H1 (cell line): ENCODE data around the gene VSIR. TPM values are rescaled to one million over a fixed set of nuclear protein-coding genes. Genes with fewer than 3 reads are reported as not detected.

Source experiments
- CTCF ChIA-PET: fragments of 300-600 bp; sonication (Branson Sonifier 250); formaldehyde crosslinking; loops from one replicate; lab custom pipeline; 2021; ENCODE audit not compliant: partially characterized antibody; lab: Charles Lee
- POLR2A ChIA-PET: fragments of 300-600 bp; sonication (Branson Sonifier 250); formaldehyde crosslinking; loops from one replicate; lab custom pipeline; 2021; ENCODE audit warnings: inconsistent platforms; ENCODE audit not compliant: partially characterized antibody; lab: Charles Lee
- DNase-seq, 2 experiments: peaks; one replicate each; pipeline versions ENCODE4 v3.0.0 to v3.0.0-alpha.2; 2010 to 2022; ENCODE audit warnings: low spot score in 2 of 2, low read depth in 1 of 2, mixed read lengths in 1 of 2
- FAIRE-seq: peaks from 2 replicates; lab custom pipeline; 2011; peaks lifted over from hg19 to GRCh38; lab: Jason Lieb, UNC
- H2AFZ ChIP-seq: 2 replicates; pipeline ENCODE4 v1.8.1; 2012; ENCODE audit warnings: low read length, inconsistent platforms
- H2AK5ac ChIP-seq: 2 replicates; pipeline ENCODE4 v1.6.1; 2013; ENCODE audit warnings: low read depth, low read length
- H2BK120ac ChIP-seq: replicated peaks from 2 replicates; pipeline ENCODE3; 2013; ENCODE audit warnings: low read depth, low read length, inconsistent platforms
- H2BK12ac ChIP-seq: 2 replicates; pipeline ENCODE4 v1.6.1; 2013; ENCODE audit warnings: low read depth, low read length
- H2BK15ac ChIP-seq: 2 replicates; pipeline ENCODE4 v1.6.1; 2013; ENCODE audit warnings: low read length
- H2BK20ac ChIP-seq: 2 replicates; pipeline ENCODE4 v1.6.1; 2013; ENCODE audit warnings: low read length
- H2BK5ac ChIP-seq: 2 replicates; pipeline ENCODE4 v1.6.1; 2013; ENCODE audit warnings: low read depth, low read length
- H3K14ac ChIP-seq: 2 replicates; pipeline ENCODE4 v1.6.1; 2013; ENCODE audit warnings: inconsistent platforms; ENCODE audit not compliant: insufficient read length
- H3K18ac ChIP-seq: 2 replicates; pipeline ENCODE4 v1.6.1; 2013; ENCODE audit warnings: low read length; ENCODE audit errors: extremely low read depth
- H3K23ac ChIP-seq: 2 replicates; pipeline ENCODE4 v1.6.1; 2013; ENCODE audit warnings: inconsistent platforms; ENCODE audit not compliant: insufficient read length
- H3K23me2 ChIP-seq: 2 replicates; pipeline ENCODE4 v1.6.1; 2013; ENCODE audit warnings: low read depth, low read length
- H3K27ac ChIP-seq: 2 replicates; pipeline ENCODE4 v1.6.1; 2011; ENCODE audit warnings: low read depth, low read length, inconsistent platforms
- H3K27me3 ChIP-seq, 4 experiments: replicated peaks in 1 of 4; 1 replicate in 1 of 4; 2 replicates in 3 of 4; pipeline versions ENCODE4 v1.6.1 to v1.8.1; 2011 to 2013; ENCODE audit warnings: low read length in 3 of 4, mild to moderate bottlenecking in 3 of 4, inconsistent platforms in 2 of 4, mixed read lengths in 2 of 4, moderate library complexity in 1 of 4; ENCODE audit not compliant: control insufficient read depth in 3 of 4, insufficient read depth in 3 of 4; ENCODE audit errors: extremely low read depth in 1 of 4
- H3K36me3 ChIP-seq, 4 experiments: 2 replicates each; pipeline versions ENCODE4 v1.6.1 to v1.8.1; 2011 to 2013; ENCODE audit warnings: mild to moderate bottlenecking in 4 of 4, low read length in 3 of 4, moderate library complexity in 2 of 4, control low read depth in 1 of 4, inconsistent platforms in 1 of 4; ENCODE audit not compliant: insufficient read depth in 4 of 4, control insufficient read depth in 2 of 4
- H3K4ac ChIP-seq: replicated peaks from 2 replicates; pipeline ENCODE3; 2013; ENCODE audit warnings: low read length, low read depth, mixed read lengths, inconsistent platforms; ENCODE audit not compliant: insufficient read length
- H3K4me1 ChIP-seq, 4 experiments: replicated peaks in 1 of 4; 1 replicate in 1 of 4; 2 replicates in 3 of 4; pipeline versions ENCODE4 v1.6.1 to v1.8.1; 2011 to 2013; ENCODE audit warnings: low read length in 3 of 4, inconsistent platforms in 2 of 4, mixed read lengths in 1 of 4; ENCODE audit not compliant: insufficient read depth in 4 of 4, control insufficient read depth in 3 of 4
- H3K4me2 ChIP-seq, 2 experiments: 2 replicates each; pipeline versions ENCODE4 v1.6.1 to v1.8.1; 2011 to 2013; ENCODE audit warnings: low read depth in 2 of 2, low read length in 2 of 2, control low read depth in 1 of 2, inconsistent platforms in 1 of 2, mild to moderate bottlenecking in 1 of 2; ENCODE audit not compliant: insufficient read depth in 1 of 2
- H3K4me3 ChIP-seq, 4 experiments: fragments of 200-600, 300-600 bp in 1 of 4; sonication (generic), shearing (Covaris generic), sonication (Bioruptor Twin) in 1 of 4; 2 replicates each; pipeline versions ENCODE4 v1.5.1 to v1.8.1; 2011 to 2016; ENCODE audit warnings: low read length in 4 of 4, low read depth in 3 of 4, control low read depth in 2 of 4, inconsistent platforms in 2 of 4, mild to moderate bottlenecking in 2 of 4, mixed read lengths in 1 of 4, moderate library complexity in 1 of 4; ENCODE audit not compliant: insufficient read depth in 2 of 4; ENCODE audit errors: extremely low read depth in 1 of 4
- H3K56ac ChIP-seq: replicated peaks from 2 replicates; pipeline ENCODE3; 2013; ENCODE audit warnings: low read depth, mild to moderate bottlenecking, mixed read lengths, low read length, inconsistent platforms; ENCODE audit not compliant: insufficient read length
- H3K79me1 ChIP-seq: 2 replicates; pipeline ENCODE4 v1.6.1; 2013; ENCODE audit warnings: low read depth, low read length, control low read depth
- H3K79me2 ChIP-seq, 2 experiments: 2 replicates each; pipeline versions ENCODE4 v1.6.1 to v1.8.1; 2012 to 2013; ENCODE audit warnings: low read length in 2 of 2, mild to moderate bottlenecking in 2 of 2, inconsistent platforms in 1 of 2; ENCODE audit not compliant: insufficient read depth in 2 of 2, control insufficient read depth in 1 of 2
- H3K9ac ChIP-seq, 4 experiments: replicated peaks in 1 of 4; 1 replicate in 1 of 4; 2 replicates in 3 of 4; pipeline versions ENCODE4 v1.6.1 to v1.8.1; 2011 to 2013; ENCODE audit warnings: low read depth in 3 of 4, low read length in 3 of 4, control low read depth in 2 of 4, mild to moderate bottlenecking in 2 of 4, moderate library complexity in 2 of 4, inconsistent platforms in 1 of 4; ENCODE audit errors: extremely low read depth in 1 of 4
- H3K9me3 ChIP-seq, 2 experiments: 2 replicates each; pipeline versions ENCODE4 v1.6.1 to v1.8.1; 2012 to 2013; ENCODE audit warnings: mild to moderate bottlenecking in 2 of 2, moderate library complexity in 2 of 2, control low read depth in 1 of 2, inconsistent platforms in 1 of 2, low read depth in 1 of 2, low read length in 1 of 2, mixed read lengths in 1 of 2; ENCODE audit not compliant: insufficient read depth in 2 of 2
- H4K20me1 ChIP-seq, 2 experiments: replicated peaks in 1 of 2; 2 replicates each; pipeline versions ENCODE3 to v1.8.1; 2011 to 2013; ENCODE audit warnings: inconsistent platforms in 2 of 2, low read length in 2 of 2, mild to moderate bottlenecking in 1 of 2; ENCODE audit not compliant: insufficient read depth in 2 of 2, control insufficient read depth in 1 of 2
- H4K5ac ChIP-seq: 2 replicates; pipeline ENCODE4 v1.6.1; 2013; ENCODE audit warnings: low read length, low read depth, mixed read lengths, inconsistent platforms; ENCODE audit not compliant: insufficient read length
- H4K8ac ChIP-seq: 2 replicates; pipeline ENCODE4 v1.8.0; 2013; ENCODE audit warnings: mild to moderate bottlenecking, moderate library complexity, low read length, inconsistent platforms; ENCODE audit not compliant: insufficient read depth; ENCODE audit errors: extremely low read depth
- H4K91ac ChIP-seq: replicated peaks from 2 replicates; pipeline ENCODE3; 2013; ENCODE audit warnings: low read length, mixed read lengths, inconsistent platforms; ENCODE audit not compliant: insufficient read length
- BRCA1 ChIP-seq: IDR thresholded peaks from 2 replicates; pipeline ENCODE4 v1.6.1; 2012; ENCODE audit warnings: low read depth, low read length, improper control_type of control experiment
- EP300 ChIP-seq, 2 experiments: IDR thresholded peaks; 1 replicate in 1 of 2; 2 replicates in 1 of 2; pipeline ENCODE4 v1.6.1; 2011 to 2012; ENCODE audit warnings: low read depth in 2 of 2, low read length in 2 of 2, mild to moderate bottlenecking in 2 of 2, borderline replicate concordance in 1 of 2, inconsistent platforms in 1 of 2, moderate library complexity in 1 of 2
- EZH2 ChIP-seq: fragments of 200-600 bp; sonication (generic); IDR thresholded peaks from 2 replicates; pipeline ENCODE4 v1.7.1; 2012; ENCODE audit warnings: low read depth, mild to moderate bottlenecking, moderate library complexity, low read length, inconsistent platforms; ENCODE audit not compliant: severe bottlenecking
- GTF2F1 ChIP-seq: IDR thresholded peaks from 2 replicates; pipeline ENCODE4 v1.6.1; 2012; ENCODE audit warnings: low read depth, low read length, improper control_type of control experiment, borderline replicate concordance
- KDM4A ChIP-seq: IDR thresholded peaks from one replicate; pipeline ENCODE4 v1.7.1; 2012; ENCODE audit warnings: low read depth, mild to moderate bottlenecking, moderate library complexity, low read length, inconsistent platforms; ENCODE audit not compliant: severe bottlenecking
- MAFK ChIP-seq: IDR thresholded peaks from 2 replicates; pipeline ENCODE4 v1.6.1; 2012; ENCODE audit warnings: low read depth, mild to moderate bottlenecking, improper control_type of control experiment, low read length
- POLR2A ChIP-seq, 2 experiments: IDR thresholded peaks; 1 replicate in 1 of 2; 2 replicates in 1 of 2; pipeline ENCODE4 v1.6.1; 2011; ENCODE audit warnings: low read depth in 2 of 2, low read length in 2 of 2, mild to moderate bottlenecking in 2 of 2; ENCODE audit errors: control extremely low read depth in 1 of 2
- POU5F1 ChIP-seq: IDR thresholded peaks from 2 replicates; pipeline ENCODE4 v1.6.1; 2011; ENCODE audit warnings: low read depth, mild to moderate bottlenecking, low read length, moderate library complexity
- RFX5 ChIP-seq: IDR thresholded peaks from 2 replicates; pipeline ENCODE4 v1.6.1; 2011; ENCODE audit warnings: low read depth, low read length, improper control_type of control experiment, borderline replicate concordance
- SIX5 ChIP-seq: IDR thresholded peaks from 2 replicates; pipeline ENCODE4 v1.6.1; 2011; ENCODE audit warnings: mild to moderate bottlenecking, low read depth, low read length
- TCF12 ChIP-seq: IDR thresholded peaks from 2 replicates; pipeline ENCODE4 v1.6.1; 2011; ENCODE audit warnings: low read depth, mild to moderate bottlenecking, low read length
- ZNF274 ChIP-seq: IDR thresholded peaks from 2 replicates; pipeline ENCODE4 v1.7.0; 2012; ENCODE audit warnings: low read length, borderline replicate concordance; ENCODE audit errors: extremely low read depth
- WGBS, 2 experiments: shearing (Covaris generic) in 1 of 2; methylation state at CpG; one replicate each; pipeline versions ENCODE4 v1.1.6 to v1.1.7; 2013 to 2015; ENCODE audit warnings: low lambda C conversion rate in 2 of 2, mixed read lengths in 2 of 2, inconsistent platforms in 1 of 2, low coverage in 1 of 2, missing lambda C conversion rate in 1 of 2; ENCODE audit not compliant: insufficient replicate concordance in 2 of 2, insufficient coverage in 1 of 2, insufficient read length in 1 of 2; ENCODE audit errors: extremely low coverage in 1 of 2, missing lambda C conversion rate in 1 of 2; 5-methylcytosine and 5-hydroxymethylcytosine counted together
- polyA plus RNA-seq, 7 experiments: library from polyadenylated mRNA; depleted of rRNA in 3 of 7; stranded (reverse) in 5 of 7; unstranded in 2 of 7; fragments of >200 nt in 5 of 7; fragments of 200-250 nt in 2 of 7; gene quantifications; 1 replicate in 5 of 7; 2 replicates in 1 of 7; 4 replicates in 1 of 7; pipeline versions ENCODE4 v1.2.1 to v1.2.3, GENCODE V29; 2011 to 2013; ENCODE audit warnings: missing spikeins in 2 of 7, mixed read lengths in 2 of 7
- total RNA-seq: library from RNA; stranded (reverse); fragmentation: NEBNext Ultra II Directional; extraction: Animal tissue kit (Norgen Biotek cat#: 25700); gene quantifications from 2 replicates; pipeline ENCODE4 v1.2.1, GENCODE V29; 2021
- TF ChIP-seq, protein P1 (sequence below): IDR thresholded peaks from 2 replicates; pipeline ENCODE4 v1.6.1; 2011; ENCODE audit warnings: low read depth, mild to moderate bottlenecking, low read length; ENCODE audit not compliant: insufficient read depth

Gene VSIR
- total and polyA plus RNA-seq, 2 of the 8 experiments (the other 6 are each of a cell fraction or from before 2014, with no cell fraction given), result 0.33 TPM; not detected in 1

DNA sequence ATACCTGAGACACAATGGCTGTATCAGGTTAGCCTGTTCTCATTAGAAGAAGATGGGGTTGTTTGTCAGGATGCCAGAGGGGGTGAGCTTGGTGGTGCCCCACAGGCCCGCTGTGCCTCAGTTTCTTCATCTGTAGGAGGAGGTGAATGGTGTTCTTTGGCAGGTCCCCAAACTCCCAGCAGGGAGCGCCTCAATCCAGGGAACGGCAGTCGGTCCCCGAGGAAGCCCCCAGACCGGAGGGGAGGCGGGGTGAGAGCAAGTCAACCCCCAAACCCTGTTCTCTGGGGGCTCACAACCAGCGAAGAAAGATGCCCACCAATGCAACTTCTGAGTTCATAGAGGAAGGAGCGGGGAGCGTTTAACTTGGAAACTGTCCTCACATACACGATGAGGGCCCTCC lies 69.7 kb downstream of the VSIR start:
- Histone ChIP-seq H4K91ac (no peak overlapping the region), H3K14ac (no peak overlapping the region), H3K56ac (no peak overlapping the region), H2BK20ac (no peak overlapping the region), H2BK15ac (no peak overlapping the region), H3K4me1 (no peaks in the 10 kb centered on the region; a peak in 3 of 7 replicates), H3K79me2 (no peaks in the 10 kb centered on the region), H3K4ac (no peak overlapping the region), H3K23ac (no peak overlapping the region), H2BK12ac (no peak overlapping the region), H4K5ac (no peak overlapping the region), H3K4me2 (no peak overlapping the region), H4K20me1 (no peaks in the 10 kb centered on the region), H4K8ac (no peak overlapping the region; the same call in 1 of the 2 replicates), H3K18ac (no peak overlapping the region), H3K4me3 (no peak overlapping the region), H3K27ac (no peak overlapping the region), H3K9ac (no peak overlapping the region), H3K9me3 (no peaks in the 10 kb centered on the region), H3K36me3 (no peaks in the 10 kb centered on the region), H3K27me3 (peaks cover 0 to 2% (median 0%) of the 10 kb centered on the region in 4 experiments; a peak in 1 of 7 replicates), H2AFZ (no peak overlapping the region), H2AK5ac (no peak overlapping the region), H2BK5ac (no peak overlapping the region), H3K79me1 (no peaks in the 10 kb centered on the region), H2BK120ac (no peak overlapping the region), H3K23me2 (no peaks in the 10 kb centered on the region)
- FAIRE-seq, result no peak
- 94% methylated on average over 11 of the region's 11 CpGs; no CpG with 5 or more reads in 1 of the 2 experiments for WGBS, 2 experiments
- CTCF ChIA-PET, result interaction anchor here (0.6 to 7.0 kb wide), 11 partner anchors 9 to 387 kb away, joined by 3 to 169 read pairs (median 4); partner anchors contain the start of genes C10orf105 and SLC29A3
- POLR2A ChIA-PET, result no interaction called here
- DNase-seq, result no peak
- TF ChIP-seq POLR2A (IDR thresholded peaks at IDR 0.05; ENCODE audit: control extremely low read depth in 1 of 2, low read depth in 2 of 2, low read length in 2 of 2), result no peak
- no peak for TF ChIP-seq POU5F1
- TF ChIP-seq EP300 (IDR thresholded peaks at IDR 0.05; ENCODE audit: borderline replicate concordance in 1 of 2, low read depth in 2 of 2, low read length in 2 of 2), result no peak
- TF ChIP-seq BRCA1, result no peak
- TF ChIP-seq SIX5, result no peak
- no peak for TF ChIP-seq TCF12
- TF ChIP-seq GTF2F1, result no peak
- TF ChIP-seq MAFK, result no peak
- TF ChIP-seq, protein P1, sequence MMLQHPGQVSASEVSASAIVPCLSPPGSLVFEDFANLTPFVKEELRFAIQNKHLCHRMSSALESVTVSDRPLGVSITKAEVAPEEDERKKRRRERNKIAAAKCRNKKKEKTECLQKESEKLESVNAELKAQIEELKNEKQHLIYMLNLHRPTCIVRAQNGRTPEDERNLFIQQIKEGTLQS, result no peak
- TF ChIP-seq RFX5, result no peak
- no peak for TF ChIP-seq EZH2
- no peak for TF ChIP-seq ZNF274
- no peak for TF ChIP-seq KDM4A
